Measurements from ENCODE around the gene FOXJ3. TPM values are rescaled to one million over a fixed set of nuclear protein-coding genes. Genes with fewer than 3 reads are reported as not detected.
A peak's percentile ranks its signal among the peaks of the same experiment; 100 is the strongest.

Gene FOXJ3
- total RNA-seq, 1 donor from 2014 or later, result 15.1 TPM

DNA sequence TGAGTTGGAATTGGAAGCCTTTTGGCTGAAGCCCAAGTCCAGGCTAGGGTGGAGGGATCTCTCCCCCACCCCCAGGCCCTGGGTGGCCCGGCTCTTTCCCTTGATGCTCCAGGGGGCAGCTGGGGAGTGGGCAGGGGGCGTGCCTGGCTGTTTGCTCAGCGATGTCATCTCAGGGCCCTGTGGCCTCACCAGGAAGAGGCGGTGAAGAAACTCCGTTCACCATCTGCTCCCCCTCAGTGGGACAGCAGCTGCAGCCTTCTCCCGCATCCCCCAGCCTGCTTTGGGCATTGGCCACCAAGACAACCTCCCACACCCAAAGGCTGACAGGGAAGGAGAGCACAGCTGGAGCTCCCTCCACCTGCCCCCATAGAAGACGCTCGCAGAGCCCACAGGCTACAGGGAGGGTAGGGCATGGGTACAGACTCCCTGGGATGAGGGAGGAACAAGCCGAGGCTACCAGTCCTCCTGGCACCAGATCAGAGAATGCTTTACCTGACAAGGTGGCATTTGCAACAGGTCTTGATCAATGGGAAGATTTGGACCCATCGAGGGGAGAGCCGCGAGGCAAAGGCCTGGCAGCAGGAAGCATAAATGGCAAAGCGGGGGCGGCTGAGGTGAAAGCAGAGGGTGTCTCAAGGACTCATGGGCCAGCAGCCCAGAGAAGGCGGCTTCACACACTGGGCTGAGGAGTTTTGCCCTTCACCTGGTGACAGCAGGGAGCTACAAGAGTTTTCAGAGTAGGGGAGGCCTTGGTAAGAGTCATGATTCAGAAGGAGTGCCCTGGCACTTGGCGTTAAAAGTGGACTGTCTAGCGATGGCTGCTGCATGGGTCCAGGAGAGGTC is 164.0 kb downstream of the FOXJ3 start:
- DNase-seq (ENCODE audit: low read depth in 2 of 2), result no peak

DNA sequence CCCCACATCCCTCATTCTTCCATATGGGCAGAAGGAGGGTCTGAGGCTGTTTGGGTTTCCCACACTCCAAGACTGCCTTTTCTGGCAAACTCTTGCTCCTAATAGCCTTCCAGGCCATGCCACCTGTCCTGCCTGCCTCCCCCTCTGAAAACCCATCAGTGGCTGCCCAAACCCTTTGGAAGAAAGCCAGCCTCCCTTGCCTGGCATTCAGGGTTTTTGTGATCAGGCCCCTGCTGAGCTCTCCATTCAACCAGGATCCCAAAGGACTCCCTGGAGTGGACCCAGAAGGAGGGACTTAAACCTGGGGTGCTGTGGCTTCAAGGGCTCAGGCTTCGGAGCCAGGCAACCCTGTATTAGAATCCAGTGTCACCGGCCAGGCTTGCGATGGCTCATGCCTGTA is 166.3 kb downstream of the FOXJ3 start:
- no peak for DNase-seq (ENCODE audit: low read depth in 2 of 2)

DNA sequence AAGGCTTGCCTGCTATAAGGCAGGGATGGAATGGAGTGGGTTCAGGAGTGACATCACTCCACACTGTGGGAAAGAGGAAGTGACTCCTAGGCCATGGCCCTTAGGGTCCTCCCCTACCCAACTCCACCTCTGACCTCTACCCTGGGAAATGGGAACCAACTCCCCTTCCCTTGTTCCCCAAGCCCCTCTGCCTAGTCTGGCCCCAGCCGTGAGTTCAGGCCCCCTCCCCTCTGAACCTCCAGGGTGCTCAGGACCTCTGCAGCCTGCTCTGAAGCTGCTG is 166.7 kb downstream of the FOXJ3 start:
- DNase-seq (ENCODE audit: low read depth in 2 of 2), result no peak

DNA sequence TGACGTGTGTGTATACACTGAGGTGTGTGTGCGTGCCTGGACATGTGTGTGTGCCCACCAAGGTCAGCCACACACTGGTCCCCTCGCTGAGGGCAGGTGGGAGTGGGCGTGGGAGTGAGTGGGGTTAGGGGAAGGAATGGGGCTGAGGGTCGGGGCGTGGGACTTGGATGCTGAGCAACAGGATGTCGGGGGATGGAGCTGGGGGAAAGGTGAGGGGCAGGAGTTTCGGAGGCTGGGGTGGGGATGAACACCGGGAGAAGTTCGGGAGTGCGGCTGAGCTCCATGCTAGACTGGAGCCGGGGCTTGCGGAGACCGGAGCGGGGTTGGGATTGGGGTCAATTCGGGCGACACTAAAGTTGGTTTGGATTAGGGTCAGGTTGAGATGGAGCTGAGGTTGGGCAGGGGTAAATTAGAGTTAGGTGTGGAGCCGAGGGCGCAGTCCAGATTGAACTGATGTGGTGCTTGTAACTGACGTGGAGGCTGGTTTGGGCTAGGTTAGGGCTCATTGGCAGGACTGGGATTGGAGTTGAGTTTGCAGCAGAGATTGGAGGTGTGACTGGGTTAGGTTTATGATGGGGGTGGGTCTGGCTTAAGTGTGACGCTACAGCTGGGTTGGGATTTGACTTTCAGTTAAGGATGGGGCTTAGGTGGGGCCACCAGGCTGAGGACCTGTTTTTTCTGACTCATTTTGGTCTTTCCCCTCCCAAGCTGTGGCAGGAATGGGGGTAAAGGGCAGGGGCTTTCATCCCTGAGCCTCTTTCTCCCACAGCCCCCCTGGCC is 167.2 kb downstream of the FOXJ3 start:
- no peak for DNase-seq (ENCODE audit: low read depth in 2 of 2)

DNA sequence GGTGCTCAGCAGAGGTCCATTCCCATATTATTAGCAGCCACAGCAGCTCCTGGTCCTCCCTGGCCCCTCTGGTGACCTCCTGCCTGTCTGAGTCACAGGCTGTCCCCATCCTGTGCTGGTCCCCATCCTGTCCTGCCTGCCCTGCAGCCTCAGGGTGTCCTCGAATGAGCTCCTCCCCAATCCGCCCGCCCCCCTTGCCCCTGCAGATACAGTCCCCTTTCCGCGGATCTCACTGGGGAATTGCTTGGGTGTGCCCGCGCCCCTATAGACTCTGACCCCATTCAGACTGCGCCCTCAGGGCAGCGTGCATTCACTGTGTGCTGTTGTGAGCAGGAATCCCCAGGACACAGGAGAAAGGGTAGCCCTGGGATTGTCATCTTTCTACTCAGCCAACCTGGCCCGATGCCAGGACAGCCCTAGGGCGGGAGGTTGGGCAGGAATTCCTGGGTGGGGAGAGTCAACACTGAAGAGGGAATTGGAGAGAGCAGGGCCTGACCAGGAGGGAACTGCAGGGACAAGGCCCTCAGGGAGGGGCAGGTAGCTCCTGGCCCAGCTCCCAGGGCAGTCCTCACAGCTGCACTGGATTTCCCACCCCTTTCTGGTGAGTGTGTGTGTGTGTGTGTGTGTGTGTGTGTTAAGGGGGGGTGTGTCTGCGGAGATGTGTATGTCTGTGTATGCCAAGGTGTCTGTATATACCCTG is 169.4 kb downstream of the FOXJ3 start:
- DNase-seq (ENCODE audit: low read depth in 2 of 2), result peak in 1 of 2 donors; percentile 38

DNA sequence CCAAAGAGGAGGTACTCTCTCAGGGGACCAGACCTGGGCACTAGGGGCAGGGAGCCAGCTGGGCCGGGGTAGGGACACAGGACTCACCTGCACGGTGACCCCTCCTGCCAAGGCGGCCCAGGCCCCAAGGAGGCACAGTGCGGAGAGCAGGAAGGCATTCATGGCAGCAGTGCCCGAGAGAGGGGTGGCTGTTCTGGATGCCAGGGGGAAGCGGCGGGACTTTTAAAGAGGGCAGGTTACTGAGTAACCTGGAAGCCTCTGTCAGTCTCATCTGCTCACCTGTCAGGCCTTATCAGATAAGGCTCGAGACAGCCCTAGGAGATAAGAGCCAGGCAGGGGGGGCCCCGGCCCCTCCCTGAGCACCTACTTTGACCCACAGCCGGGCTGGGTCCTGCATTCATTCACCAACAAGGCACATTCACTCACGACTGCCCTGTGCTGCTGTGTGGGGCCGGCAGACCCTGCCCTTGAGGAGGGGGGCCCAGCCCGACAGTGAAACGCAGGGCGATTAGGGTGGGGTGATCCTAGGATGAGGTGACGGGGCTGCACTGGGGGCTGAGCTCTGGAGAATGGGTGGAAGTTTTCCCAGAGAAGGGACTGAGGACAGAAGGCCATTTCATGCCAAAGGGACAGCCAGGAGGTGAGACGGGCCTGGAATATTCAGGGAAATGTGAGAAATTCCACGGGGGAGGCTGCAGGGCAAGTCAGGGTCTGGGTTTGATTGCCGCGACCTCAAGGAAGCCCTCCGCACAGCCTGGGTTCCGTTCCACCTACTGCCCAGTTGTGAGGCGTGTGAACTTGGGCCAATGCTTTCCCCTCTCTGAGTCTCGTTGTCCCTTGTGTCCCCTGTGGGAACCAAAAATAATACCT is 170.2 kb downstream of the FOXJ3 start, which contains the start of gene GUCA2A:
TSS of gene GUCA2A (minus strand) at position 195 of the 870 bp plus-strand sequence. CDS start at position 162, 33 bp downstream.
- no peak for DNase-seq (ENCODE audit: low read depth in 2 of 2)

DNA sequence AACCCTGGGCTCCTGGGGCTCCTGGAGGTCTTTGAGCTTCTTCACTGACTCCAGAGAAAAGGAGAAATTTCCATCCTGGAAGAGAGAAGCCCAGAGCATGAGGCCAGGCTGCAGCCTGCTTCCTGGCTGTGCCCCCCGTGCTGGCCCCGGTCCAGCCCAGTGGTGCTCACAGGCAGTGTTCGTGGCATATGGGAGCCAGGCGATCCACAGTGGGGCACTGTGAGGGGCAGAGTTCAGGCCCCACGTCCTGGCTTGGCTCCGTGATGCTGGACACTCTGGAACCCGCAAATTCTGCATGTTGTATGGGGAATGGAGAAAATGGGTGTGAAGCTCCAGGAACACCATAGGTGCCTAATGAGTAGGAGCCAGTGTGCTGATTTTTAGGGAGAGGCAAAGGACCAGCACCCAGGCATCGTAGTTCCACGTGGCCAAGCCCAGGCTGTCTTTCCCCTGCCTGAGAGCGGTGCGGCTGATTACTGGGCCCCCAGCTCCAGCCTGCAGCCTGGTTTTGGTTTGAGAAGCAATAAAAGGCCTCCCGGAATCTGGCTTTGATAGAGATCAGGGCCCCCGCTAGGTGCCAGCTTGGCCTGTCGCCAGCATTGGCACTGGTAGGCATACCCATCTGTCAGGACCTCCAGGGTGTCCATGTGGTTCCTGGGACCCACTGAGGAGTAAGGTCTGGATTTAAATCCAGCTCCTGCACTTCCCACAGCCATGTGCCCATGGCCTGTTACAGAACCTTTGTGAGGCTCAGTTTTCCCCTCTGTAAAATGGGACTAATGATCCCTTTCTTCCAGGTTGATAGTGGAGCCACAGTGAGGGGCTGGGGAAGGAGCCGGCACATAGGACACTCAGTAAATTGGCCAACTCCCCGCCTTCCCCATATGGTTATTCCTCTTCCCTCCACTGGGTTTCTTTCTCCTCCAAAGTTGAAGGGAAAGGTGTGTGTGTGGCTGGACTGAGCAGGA is 171.2 kb downstream of the FOXJ3 start:
- DNase-seq (ENCODE audit: low read depth in 2 of 2), result no peak

DNA sequence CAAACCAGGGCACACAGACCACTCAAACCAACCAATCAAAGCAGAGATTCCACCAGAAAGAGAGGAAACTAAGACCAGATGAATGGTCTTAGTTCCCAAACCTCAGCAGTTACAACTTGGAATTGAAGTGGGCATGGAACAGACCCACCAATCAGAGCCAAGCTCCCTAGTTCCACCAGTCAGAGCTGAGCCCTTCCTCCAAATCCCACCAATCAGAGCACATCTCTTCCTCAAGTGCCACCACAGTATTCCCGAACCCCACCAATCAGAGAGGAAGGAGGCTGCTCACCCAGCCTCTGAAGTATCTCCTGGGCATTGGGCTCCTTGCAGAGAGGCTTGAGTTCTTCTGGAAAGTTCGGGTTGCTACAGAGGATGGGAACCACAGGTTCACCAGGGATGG is 171.9 kb downstream of the FOXJ3 start:
- no peak for DNase-seq (ENCODE audit: low read depth in 2 of 2)

DNA sequence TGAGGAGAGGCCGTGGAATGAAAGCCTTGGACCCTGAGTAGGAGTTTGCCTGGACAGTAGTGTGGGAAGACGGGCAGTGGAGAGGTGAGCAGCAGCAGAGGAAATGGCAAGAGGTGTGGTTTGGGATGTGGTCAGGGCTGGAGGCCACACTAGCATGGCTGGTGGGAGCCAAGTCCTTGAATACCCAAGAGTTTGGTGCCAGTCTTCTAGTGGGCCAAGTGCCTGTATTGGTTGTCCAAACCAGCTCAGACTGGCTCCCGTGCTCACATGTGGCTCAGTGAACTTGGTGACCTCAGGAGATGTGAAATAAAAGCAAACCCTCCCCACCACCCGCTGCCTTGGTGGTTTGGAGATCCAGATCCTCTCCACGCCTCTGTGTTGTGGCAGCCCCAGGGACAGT is 172.9 kb downstream of the FOXJ3 start:
- no peak for DNase-seq (ENCODE audit: low read depth in 2 of 2)

DNA sequence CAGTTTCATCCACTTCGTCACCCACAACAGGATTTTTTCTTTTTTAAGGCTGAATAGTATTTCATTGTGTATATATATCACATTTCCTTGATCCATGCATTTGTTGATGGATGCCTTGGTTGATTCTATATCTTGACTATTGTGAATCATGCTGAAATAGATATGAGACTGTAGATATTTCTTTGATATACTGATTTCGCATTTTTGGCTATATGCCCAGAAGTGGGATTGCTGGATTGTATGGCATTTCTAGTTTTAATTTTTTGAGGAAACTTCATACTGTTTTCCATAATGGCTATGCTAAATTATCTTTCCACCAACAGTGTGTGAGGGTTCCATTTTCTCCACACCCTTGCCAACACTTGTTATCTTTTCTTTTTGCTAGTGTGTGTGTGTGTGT is 176.8 kb downstream of the FOXJ3 start:
- DNase-seq (ENCODE audit: low read depth in 2 of 2), result no peak

DNA sequence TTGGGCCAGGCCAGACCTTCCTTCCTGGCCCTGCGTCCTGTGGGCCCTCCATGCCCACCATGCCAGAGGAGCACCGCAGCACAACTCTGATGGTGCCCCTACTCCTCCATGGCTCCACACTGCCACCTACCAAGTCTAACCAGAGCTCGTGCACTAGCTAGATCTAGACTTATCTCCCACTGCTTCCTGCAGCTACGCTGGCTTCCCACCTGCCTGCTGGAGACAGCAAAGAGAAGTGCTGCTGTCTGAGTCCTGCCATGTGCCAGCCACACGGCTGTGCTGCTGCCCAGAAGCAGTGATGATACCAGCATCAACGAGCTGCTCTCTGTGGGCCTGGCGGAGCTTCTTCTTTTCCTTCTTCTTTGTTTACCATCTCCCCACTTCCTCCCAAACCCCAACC is 177.4 kb downstream of the FOXJ3 start:
- no peak for DNase-seq (ENCODE audit: low read depth in 2 of 2)

DNA sequence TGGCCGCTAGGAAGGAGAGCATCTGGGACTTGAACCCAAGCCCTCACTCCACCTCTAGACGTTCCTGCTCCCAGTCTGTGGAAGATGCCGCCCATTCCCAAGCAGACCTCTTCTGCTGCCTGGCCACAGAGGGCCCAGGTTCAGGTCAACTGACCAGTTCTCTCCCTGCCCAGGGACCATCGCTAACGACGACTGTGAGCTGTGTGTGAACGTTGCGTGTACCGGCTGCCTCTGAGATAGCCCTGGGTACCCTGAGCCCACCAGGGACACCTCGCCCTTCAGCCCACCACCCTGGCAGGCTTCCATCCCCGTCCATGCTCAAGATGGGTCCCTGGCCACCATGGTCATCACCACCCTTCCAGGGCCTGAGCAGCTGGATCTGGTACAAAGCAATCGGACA is 179.7 kb downstream of the FOXJ3 start:
- no peak for DNase-seq (ENCODE audit: low read depth in 2 of 2)

DNA sequence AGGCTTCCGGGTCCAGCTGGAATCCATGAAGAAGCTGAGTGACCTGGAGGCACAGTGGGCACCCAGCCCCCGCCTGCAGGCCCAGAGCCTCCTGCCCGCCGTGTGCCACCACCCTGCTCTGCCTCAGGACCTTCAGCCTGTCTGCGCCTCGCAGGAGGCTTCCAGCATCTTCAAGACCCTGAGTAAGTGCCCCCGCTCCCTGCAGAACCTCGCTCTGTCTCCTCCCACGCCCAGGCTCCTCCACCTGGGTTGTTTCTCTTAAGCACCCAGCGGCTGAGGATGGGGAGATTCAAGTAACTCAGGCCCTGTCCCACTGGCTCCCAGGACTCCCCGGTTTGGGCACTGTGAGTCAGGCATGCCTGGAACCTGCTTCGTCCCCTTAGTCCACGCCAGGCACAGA is 180.3 kb downstream of the FOXJ3 start:
- no peak for DNase-seq (ENCODE audit: low read depth in 2 of 2)

DNA sequence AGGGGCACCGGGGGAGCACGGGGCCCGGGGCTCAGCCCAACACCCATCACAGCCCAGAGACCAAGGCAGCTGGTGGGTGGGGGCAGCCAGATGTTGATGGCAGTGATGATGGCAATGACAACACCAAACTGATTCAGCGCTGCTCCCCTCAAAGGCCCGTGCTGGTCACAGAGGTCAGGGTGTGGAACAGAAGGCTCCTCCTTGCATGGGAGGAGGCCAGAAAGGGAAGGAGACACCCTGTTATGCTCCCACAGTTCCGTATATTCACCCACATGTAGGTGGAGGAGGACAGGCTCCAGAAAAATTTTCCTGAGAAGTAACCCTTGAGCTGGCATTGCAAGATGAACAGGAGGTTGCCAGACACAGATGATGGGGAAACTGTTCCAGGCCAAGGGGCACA is 181.4 kb downstream of the FOXJ3 start:
- DNase-seq (ENCODE audit: low read depth in 2 of 2), result no peak

DNA sequence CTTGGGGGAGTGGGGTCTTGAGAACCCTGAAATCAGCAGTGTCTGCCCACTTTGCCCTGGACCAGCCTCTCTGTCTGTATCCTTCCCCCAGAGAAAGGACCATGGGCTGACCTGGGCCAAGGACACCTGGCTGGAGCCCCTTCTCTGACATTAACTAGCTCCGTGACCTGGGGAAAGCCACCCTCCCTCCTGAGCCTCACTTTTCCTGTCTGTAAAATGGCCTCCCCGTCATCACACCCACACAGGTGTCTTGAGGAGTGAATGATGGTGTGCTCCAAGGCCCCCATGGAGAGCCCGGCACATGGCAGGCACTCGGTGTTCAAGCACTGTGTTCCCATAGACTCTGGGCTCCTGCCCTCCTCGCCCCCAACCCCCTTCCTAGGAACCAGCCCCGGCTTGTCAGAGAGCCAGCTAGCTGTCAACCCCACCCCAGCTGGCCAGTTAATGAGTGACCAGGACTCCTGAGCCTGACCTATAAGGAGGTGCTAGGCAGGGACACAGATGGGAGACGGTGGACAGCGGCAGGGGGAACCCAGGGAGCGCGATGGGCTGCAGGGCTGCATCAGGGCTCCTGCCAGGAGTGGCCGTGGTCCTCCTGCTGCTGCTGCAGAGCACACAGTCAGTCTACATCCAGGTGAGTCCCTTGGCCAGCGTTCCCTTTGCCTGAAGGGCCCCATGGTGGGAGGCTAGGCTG is 182.0 kb downstream of the FOXJ3 start, which contains the start of gene GUCA2B:
TSS of gene GUCA2B (plus strand) at position 504 of the 694 bp plus-strand sequence. CDS start at position 545, 41 bp downstream.
- DNase-seq (ENCODE audit: low read depth in 2 of 2), result no peak

DNA sequence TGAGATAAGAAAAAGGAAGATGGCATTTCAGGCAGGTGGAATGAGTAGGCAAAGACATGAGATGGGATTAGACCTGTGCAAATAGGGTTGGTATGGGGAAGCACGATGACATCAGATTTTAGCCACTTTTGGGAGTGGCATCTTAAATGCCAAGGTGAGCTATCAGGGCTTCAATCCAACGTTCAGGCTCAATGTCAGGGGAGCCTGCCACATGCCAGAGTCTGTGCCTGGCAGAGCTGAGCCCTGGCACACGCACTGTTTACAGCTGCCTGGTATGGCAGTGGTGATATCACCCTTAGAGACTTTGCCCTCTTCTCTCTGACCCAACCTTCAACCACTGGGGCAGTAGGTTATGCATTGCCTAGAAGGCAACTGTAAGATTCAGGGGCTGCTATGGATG is 182.9 kb downstream of the FOXJ3 start:
- DNase-seq (ENCODE audit: low read depth in 2 of 2), result no peak

DNA sequence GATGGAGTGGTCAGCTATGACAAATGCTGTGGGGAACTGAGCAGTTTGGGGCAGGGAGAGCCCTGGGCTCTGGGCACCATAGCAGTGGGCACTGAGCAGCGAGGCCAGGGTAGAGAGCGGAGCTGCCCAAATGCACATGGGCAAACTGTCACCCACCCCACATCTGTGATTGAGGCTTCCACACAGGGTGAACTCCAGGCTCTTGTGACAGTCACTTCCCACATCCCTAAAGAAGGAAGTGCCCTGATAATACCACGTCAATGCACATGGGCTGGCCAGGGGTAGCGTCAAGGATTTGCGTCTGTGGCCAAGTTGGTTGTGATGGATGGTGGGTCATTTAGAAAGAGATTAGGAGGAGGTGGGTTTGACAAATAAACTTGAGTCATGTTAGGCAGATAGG is 184.4 kb downstream of the FOXJ3 start:
- no peak for DNase-seq (ENCODE audit: low read depth in 2 of 2)

DNA sequence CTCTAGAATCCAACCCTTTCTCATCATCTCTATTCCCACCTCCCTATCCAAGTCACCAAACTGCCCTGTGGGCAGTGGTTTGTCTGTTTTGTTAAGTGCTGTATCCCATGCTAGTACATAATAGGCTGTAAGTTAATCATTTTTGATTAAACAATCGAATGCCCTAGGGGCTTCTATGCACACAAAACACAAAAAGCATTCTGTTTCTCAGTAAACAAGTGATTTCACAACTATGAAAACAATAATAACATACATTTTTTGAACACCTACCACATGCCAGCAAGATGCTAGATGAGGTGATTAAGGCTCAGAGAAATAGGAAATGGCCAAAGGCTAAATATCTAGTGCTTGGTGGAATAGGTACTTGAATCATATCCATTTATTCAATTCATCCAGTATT is 186.9 kb downstream of the FOXJ3 start:
- no peak for DNase-seq (ENCODE audit: low read depth in 2 of 2)

DNA sequence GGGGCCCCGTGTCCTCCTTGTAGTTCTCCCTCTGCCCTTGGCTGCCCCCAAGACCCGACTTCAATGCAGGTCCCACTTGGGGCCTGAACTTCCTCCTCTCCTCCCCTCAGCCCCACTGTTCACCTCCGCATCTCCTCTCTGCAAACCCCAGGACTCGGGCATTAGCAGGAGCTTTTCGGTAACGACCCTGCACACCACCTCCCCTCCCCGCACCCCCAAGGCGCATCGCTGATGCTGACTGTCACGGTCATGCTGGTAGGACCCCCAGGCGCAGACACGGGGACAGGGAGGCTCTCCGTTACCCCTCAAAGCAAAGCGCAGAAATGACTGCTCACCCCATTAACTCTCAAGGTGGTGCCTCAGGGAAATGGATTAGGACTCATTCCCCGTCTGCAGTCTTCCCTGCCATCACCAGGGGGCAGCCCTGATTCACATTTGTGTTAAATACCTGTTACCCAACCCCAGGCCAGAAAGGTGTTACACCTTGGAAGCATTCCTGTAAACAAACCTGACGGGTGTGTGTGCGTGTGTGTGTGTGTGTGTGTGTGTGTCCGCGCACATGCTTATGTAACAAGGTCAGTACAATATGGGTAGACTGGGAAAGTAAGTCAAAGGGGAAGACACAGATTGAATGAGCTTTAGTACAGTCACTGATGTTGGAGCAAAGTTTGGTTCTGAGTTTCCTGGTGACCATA is 188.3 kb downstream of the FOXJ3 start:
- DNase-seq (ENCODE audit: low read depth in 2 of 2), result peak; percentile 26 to 60
